ENCODE results near the gene FAM50B.

FAM50B gene

DNA sequence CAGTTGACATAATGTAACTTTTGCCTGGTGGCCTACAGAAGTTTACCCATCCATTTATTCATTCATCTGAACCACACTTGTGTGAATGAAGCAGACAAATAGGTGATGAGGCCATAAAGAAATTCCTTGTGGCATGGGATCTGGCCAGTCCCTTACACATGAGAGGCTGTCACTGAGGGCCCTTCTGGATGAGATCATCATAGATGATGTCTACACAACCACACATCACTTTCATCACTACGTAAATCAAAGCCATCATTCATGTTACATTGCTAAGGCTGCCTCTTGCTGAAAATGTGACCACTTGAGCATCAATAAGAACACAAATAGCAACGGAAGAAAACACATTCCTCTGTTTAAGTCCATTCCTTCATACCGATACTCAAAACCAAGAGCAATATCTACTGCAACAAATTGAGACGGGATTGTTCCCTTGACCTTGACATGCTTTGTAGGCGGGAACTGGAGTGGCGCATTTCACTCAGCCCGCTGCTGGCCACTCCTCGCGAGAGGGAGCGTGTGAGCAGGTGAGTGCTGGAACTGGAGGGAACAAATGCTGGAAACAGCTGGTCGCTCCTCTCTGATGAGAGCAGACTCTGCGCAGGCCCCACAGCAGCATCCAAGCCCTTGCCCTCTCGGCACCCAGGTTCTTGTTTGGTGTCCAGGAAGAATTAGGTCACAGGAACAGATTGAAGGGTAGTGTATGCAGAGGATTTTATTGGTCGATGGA lies 49.3 kb downstream of the FAM50B start:
- peak; percentile 86 for DNase-seq

DNA sequence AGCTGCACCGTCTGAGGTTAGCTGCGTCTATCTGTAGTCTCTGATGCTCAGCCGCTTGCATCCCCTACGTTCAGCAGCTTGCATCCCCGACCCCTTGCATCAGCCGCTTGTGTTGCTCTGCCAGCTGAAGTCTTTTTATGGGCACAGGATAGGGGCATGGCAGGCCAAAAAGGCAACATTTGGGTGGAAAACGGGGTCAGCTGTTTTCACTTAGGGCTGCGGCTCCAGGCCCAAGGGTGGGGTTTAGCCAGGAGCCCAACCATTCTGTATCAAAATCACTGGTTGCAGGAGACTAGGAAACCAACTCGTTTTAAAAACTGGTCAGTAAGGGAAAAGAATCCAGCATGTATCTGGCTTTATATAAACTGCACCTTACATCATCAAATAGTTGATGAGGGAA lies 49.9 kb downstream of the FAM50B start:
- DNase-seq = no peak

DNA sequence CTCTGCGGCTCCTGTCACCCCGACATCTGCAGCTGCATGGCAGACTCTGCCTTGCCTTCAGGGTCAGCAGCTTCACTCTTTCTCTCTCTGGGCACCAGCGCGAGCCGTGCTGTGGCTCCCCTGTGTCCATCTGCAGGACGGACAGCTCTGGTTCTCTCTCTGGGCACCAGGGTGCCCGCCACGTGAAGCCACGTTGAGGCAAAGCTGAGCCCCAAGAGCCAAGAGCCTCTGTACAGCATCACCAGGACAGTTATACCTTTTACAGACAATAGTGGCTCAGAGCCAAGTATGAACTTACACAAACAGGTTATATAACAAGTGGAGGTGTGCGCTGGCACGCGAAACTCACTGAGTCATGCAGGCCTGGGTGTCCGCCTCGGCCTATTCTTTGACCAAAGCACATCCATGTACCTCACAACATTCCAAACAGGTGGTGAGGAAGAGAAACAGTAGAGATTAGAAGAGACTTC lies 50.8 kb downstream of the FAM50B start:
- no peak for DNase-seq

Measured in fibroblast of skin of right biceps (primary cell).